Activated B cell treated with CpG ODN at 0.5 μM for 24 hours (primary cell): ENCODE measurements around the gene CERCAM. TPM values are rescaled to one million over a fixed set of nuclear protein-coding genes. Genes with fewer than 3 reads are reported as not detected.
"Not testable (repeated sequence)": the region's sequence is repeated elsewhere in the genome, so short reads cannot be mapped to it uniquely, and the experiment has no call there.

Experiments used
- ATAC-seq: fragments of 200-7000 bp; cut with Tn5 transposase; one replicate; pipeline ENCODE4 v1.10.0; 2021; ENCODE audit warnings: low read depth, mild to moderate bottlenecking, moderate library complexity
- CTCF ChIA-PET: fragments of 350-600 bp; sonication (Branson Sonifier 250); formaldehyde crosslinking; loops from one replicate; lab custom pipeline; 2021; ENCODE audit warnings: antibody characterized with exemption; lab: Charles Lee
- POLR2A ChIA-PET: fragments of 350-600 bp; sonication (Branson Sonifier 250); formaldehyde crosslinking; loops from one replicate; lab custom pipeline; 2021; ENCODE audit warnings: antibody characterized with exemption; lab: Charles Lee
- DNase-seq: peaks from one replicate; pipeline ENCODE4 v3.0.0; 2022
- H3K27ac Mint-ChIP-seq: one replicate; pipeline ENCODE4 v1.8.0; 2020; ENCODE audit warnings: mixed read lengths
- H3K27me3 Mint-ChIP-seq: one replicate; pipeline ENCODE4 v1.8.0; 2021; ENCODE audit warnings: mixed read lengths
- H3K36me3 Mint-ChIP-seq: one replicate; pipeline ENCODE4 v1.8.0; 2021; ENCODE audit warnings: low read depth, mixed read lengths
- H3K4me1 Mint-ChIP-seq: one replicate; pipeline ENCODE4 v1.8.0; 2021; ENCODE audit warnings: mixed read lengths
- H3K4me3 Mint-ChIP-seq: one replicate; pipeline ENCODE4 v1.8.0; 2020; ENCODE audit warnings: mild to moderate bottlenecking, mixed read lengths
- H3K9me3 Mint-ChIP-seq: one replicate; pipeline ENCODE4 v1.8.0; 2020; ENCODE audit warnings: mixed read lengths
- intact Hi-C: fragments of 100-400 bp; cut with micrococcal nuclease; formaldehyde crosslinking; loops from one replicate; pipeline ENCODE4 v1.15.1; 2024
- total RNA-seq: library from RNA; stranded (reverse); gene quantifications from 2 replicates; pipeline ENCODE4 v1.2.3, GENCODE V29; 2022
- TF ChIP-seq, protein P1 (sequence below): fragments of 200-600 bp; IDR thresholded peaks from one replicate; pipeline ENCODE4 v1.8.0; 2022; ENCODE audit warnings: antibody characterized with exemption, mild to moderate bottlenecking

The CERCAM gene
- total RNA-seq, 1 donor from 2014 or later, result 1.7 TPM

DNA sequence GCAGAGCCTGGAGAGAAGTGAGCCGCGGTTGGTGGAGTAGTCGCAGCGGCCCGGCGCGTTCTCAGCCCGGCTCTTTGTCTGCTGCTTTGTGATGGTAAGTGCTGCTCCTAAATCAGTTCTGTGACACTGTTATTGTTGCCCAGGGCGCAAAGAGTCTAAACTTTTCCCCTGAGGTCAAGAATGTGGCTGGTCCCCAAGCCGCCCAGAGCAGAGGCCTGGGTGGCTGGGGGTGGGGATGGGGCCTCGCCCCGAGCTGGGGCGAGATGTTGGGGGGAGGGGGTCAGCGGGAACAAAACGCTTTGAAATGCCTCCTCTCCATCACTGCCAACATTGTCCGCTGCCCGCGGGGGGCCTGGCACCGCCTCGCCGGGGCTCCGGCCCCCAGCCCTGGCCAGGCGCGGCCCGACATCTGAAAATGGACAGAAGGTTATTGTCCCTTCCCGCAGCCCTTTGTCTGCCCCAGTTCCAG, 11.7 kb upstream of the CERCAM start:
- DNase-seq, result no peak
- Mint-ChIP-seq H3K4me3 (no peak overlapping the region), H3K27ac (no peak overlapping the region), H3K36me3 (no peaks in the 10 kb centered on the region), H3K27me3 (peaks cover 19% of the 10 kb centered on the region), H3K4me1 (no peaks in the 10 kb centered on the region), H3K9me3 (no peaks in the 10 kb centered on the region)
- ChIA-PET POLR2A (interaction anchor here (0.5 kb wide), 2 partner anchors 16 to 1625 kb away, joined by 3 to 6 read pairs; no protein-coding TSS in a partner anchor), CTCF (no interaction called here)
- TF ChIP-seq, protein P1, sequence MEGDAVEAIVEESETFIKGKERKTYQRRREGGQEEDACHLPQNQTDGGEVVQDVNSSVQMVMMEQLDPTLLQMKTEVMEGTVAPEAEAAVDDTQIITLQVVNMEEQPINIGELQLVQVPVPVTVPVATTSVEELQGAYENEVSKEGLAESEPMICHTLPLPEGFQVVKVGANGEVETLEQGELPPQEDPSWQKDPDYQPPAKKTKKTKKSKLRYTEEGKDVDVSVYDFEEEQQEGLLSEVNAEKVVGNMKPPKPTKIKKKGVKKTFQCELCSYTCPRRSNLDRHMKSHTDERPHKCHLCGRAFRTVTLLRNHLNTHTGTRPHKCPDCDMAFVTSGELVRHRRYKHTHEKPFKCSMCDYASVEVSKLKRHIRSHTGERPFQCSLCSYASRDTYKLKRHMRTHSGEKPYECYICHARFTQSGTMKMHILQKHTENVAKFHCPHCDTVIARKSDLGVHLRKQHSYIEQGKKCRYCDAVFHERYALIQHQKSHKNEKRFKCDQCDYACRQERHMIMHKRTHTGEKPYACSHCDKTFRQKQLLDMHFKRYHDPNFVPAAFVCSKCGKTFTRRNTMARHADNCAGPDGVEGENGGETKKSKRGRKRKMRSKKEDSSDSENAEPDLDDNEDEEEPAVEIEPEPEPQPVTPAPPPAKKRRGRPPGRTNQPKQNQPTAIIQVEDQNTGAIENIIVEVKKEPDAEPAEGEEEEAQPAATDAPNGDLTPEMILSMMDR, result no peak
- intact Hi-C loops, result no loop called here
- no peak for ATAC-seq

DNA sequence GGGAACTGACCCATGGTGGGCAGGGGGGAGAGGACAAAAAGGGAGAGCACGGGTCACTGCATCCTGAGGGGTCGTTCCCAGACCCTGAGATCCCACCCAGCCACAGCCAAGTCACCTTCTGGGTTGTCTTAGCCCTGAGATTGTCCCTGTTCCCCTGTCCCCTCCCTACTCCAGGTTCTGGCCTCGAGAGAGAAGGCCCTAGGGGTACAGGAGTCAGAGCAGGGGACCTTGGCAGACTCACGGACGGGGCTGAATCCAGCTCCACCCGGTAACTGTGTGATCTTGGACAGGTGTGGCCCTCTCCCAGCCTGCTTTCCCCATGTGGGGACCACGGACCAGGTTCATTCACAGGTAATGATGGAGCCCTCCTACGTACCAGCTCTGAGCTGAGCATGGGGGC, 11.2 kb upstream of the CERCAM start:
- no peaks in the 10 kb centered on the region for H3K36me3 Mint-ChIP-seq
- DNase-seq (no peak), ATAC-seq (no peak)
- H3K27ac Mint-ChIP-seq, result no peak overlapping the region
- H3K27me3 Mint-ChIP-seq, result peaks cover 21% of the 10 kb centered on the region
- no peak overlapping the region for H3K4me3 Mint-ChIP-seq
- ChIA-PET CTCF (no interaction called here), POLR2A (interaction anchor here (0.5 kb wide), 1 partner anchor 1624 kb away, joined by 3 read pairs; no protein-coding TSS in a partner anchor)
- H3K9me3 Mint-ChIP-seq, result no peaks in the 10 kb centered on the region
- TF ChIP-seq, protein P1, result no peak
- H3K4me1 Mint-ChIP-seq, result no peaks in the 10 kb centered on the region
- intact Hi-C loops, result no loop called here

DNA sequence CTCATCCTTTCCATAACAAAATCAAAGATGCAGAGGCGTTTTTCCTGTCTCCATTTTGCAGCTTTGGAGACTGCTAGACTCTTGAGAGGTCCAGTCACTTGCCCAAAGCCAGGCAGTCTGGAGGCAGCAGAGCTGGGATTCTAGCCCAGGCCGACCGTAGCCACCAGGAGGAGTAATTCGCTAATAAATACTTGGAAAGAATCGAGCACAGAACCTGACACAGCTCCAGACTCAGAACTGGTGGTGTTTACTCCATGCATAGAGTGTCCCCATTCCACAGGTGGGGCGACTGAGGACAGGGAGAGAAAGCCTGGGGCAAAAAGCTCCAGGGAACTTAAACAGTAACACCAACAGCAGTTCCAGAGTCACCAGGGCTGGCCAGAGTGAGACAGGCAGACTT, 10.7 kb upstream of the CERCAM start:
- no peak overlapping the region for H3K4me3 Mint-ChIP-seq
- CTCF ChIA-PET, result no interaction called here
- POLR2A ChIA-PET, result no interaction called here
- no peaks in the 10 kb centered on the region for H3K9me3 Mint-ChIP-seq
- no peak for ATAC-seq
- TF ChIP-seq, protein P1, result no peak
- intact Hi-C loops, result loop anchor here (5.0 kb wide), 1 partner anchor 113 kb away; no protein-coding TSS in a partner anchor
- peaks cover 25% of the 10 kb centered on the region for H3K27me3 Mint-ChIP-seq
- no peak for DNase-seq
- no peaks in the 10 kb centered on the region for H3K36me3 Mint-ChIP-seq
- no peaks in the 10 kb centered on the region for H3K4me1 Mint-ChIP-seq
- H3K27ac Mint-ChIP-seq, result no peak overlapping the region

DNA sequence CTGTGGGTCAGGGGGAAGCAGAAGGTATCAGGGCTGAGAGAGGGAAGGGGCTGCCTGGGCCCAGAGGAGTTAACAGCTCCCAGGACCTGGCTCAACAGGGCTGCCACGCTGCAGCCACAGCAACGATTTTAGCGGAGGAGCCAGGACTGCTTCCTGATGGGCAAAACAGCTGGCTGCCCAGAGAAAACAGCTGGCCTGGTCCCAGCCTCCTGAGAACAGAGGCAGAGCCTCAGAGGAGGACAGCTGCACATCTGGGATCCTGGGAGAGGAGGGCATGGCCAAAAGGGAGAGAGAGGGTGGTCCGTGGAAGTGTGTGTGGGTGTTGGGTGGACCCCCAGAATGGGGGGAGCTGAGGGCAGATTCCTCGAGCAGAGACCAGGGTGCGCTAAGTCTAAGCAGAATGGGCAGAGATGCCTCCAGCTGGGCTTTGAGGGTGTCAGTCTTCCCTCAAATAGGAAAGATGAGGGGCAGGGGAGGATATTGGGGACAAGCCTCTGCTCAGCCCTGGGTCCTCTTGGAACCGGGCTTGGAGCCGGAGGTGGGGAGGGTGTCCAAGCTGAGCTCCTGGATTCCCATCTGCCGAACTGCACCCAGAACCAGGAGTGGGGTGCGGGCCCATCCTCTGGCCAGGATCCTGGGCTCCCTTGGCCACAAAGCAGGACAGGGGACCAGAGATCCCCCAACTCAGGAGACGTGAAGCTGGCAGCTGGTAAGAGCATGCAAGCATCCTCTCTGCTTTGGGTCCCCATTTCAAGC, 9.1 kb upstream of the CERCAM start:
- ChIA-PET POLR2A (no interaction called here), CTCF (interaction anchor here (0.6 to 1.1 kb wide), 3 partner anchors 9 to 627 kb away, joined by 3 read pairs; no protein-coding TSS in a partner anchor)
- no peak for ATAC-seq
- no peaks in the 10 kb centered on the region for H3K4me1 Mint-ChIP-seq
- TF ChIP-seq, protein P1, result no peak
- peaks cover 34% of the 10 kb centered on the region for H3K27me3 Mint-ChIP-seq
- intact Hi-C loops, result loop anchor here (1.0 to 5.0 kb wide), 2 partner anchors 49 to 114 kb away; no protein-coding TSS in a partner anchor
- H3K9me3 Mint-ChIP-seq, result no peaks in the 10 kb centered on the region
- H3K36me3 Mint-ChIP-seq, result no peaks in the 10 kb centered on the region
- H3K4me3 Mint-ChIP-seq, result no peak overlapping the region
- H3K27ac Mint-ChIP-seq, result no peak overlapping the region
- DNase-seq, result no peak

DNA sequence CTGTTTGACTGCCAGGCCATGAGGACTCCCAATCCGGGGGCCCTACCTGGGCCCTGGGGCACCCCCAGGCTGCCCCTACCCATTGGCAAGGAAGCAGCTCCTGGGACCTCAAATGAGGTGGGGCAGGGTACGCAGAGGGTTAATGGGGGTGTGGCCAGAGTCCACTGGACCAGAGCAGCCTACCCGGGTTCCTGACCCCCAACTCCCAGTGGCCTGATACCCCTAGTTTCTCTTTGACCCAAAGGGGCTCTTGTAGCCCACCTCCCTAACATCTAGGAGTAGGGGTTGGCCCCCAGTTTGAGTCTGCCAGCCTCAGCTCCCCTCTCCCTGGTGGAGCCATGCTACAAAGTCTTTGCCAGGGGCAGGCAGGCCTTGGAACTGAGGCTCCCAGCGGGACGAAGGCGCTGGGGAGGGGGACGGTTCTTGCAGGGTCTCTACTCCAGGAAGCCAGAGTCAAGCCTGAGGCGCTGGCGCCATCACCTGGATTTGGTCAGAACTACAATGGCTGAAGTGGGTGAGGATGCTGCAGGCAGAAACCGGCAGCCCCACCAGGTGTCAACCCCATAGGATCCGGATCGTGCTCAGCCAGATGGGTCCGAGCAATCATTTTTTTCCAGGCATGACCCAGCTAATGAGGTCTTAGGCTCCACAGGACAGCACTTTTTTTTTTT, 8.4 kb upstream of the CERCAM start:
- Mint-ChIP-seq H3K27me3 (peaks cover 33% of the 10 kb centered on the region), H3K4me1 (no peaks in the 10 kb centered on the region), H3K27ac (no peak overlapping the region), H3K36me3 (no peaks in the 10 kb centered on the region), H3K9me3 (no peaks in the 10 kb centered on the region), H3K4me3 (no peak overlapping the region)
- ATAC-seq, result no peak
- intact Hi-C loops, result loop anchor here (1.0 to 5.0 kb wide), 2 partner anchors 50 to 115 kb away; no protein-coding TSS in a partner anchor
- TF ChIP-seq, protein P1, result no peak
- peak; percentile 27 for DNase-seq
- ChIA-PET POLR2A (no interaction called here), CTCF (interaction anchor here (1.0 to 1.1 kb wide), 3 partner anchors 8 to 50 kb away, joined by 3 read pairs; no protein-coding TSS in a partner anchor)

DNA sequence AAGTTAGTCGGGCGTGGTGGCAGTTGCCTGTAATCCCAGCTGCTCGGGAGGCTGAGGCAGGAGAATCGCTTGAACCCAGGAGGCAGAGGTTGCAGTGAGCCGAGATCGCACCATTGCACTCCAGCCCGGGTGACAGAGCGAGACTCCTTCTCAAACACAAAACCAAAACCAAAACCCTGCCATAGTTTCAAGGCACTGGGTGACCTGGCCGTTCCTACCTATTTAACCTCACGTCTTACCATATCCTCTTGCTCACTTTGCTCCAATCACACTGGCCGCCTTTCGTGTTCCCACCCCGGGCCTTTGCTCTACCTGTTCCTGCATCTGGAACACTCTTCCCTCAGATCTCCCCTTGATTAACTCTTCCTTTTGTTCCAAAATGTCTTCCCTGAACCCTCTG, 6.9 kb upstream of the CERCAM start:
- intact Hi-C loops, result loop anchor here (5.0 kb wide), 1 partner anchor 116 kb away; no protein-coding TSS in a partner anchor
- DNase-seq, POLR2A ChIA-PET, H3K9me3 Mint-ChIP-seq, H3K4me1 Mint-ChIP-seq, ATAC-seq, H3K4me3 Mint-ChIP-seq, H3K27ac Mint-ChIP-seq, CTCF ChIA-PET, H3K36me3 Mint-ChIP-seq: not testable (repeated sequence)
- H3K27me3 Mint-ChIP-seq, result peaks cover 31% of the 10 kb centered on the region
